G401.6 (cell line): Measurements from ENCODE around the gene RAI1.
A peak's percentile ranks its signal among the peaks of the same experiment; 100 is the strongest.

Experiments used
- FAIRE-seq: peaks from 2 replicates; lab custom pipeline; 2012; peaks lifted over from hg19 to GRCh38; lab: Jason Lieb, UNC

RAI1 gene

DNA sequence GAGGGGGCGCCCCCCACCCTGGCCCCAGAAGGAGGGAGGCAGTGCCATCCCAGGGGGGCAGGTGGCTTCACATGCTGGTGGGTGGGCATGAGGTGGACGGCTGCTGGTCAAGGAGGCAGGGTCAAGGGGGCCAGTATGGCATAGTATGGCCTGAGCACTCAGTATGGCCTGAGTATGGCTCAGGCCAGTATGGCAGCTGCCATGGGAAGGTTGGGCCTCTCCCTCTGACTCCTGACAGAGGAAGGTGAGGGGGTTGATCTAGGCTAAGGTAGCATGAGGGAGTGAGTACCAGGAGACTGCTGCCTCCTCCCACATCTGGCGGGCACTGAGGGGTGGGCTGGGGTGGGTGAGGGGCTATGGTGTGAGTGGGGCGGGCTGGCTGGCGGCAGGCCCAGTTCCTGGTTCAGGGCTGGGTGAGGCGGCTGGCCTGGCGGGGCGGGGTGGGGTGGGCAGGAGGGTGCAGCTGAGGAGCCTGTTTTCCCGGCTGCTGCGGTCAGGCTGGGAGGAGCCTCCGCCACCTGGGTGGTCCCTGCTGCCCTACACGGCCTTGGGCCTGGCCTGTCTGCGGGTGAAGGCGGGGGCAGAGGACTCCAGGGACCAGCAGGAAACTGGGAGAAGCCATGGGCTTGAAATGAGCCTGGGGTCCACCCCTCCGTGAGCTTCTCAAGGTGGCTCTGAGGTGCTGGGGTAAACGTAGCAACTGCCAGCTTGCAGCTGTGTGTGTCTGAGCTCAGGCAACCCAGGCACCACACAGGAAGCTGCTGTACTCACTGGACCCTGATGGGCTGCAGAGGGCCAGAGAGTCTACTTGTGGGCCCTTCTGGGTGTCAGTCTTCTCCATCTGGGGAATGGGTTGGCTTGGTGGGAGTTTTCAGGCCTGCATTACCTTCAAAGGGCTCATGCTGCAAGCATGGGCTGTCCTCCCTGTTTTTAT lies 57.0 kb downstream of the RAI1 start:
- FAIRE-seq: no peak

DNA sequence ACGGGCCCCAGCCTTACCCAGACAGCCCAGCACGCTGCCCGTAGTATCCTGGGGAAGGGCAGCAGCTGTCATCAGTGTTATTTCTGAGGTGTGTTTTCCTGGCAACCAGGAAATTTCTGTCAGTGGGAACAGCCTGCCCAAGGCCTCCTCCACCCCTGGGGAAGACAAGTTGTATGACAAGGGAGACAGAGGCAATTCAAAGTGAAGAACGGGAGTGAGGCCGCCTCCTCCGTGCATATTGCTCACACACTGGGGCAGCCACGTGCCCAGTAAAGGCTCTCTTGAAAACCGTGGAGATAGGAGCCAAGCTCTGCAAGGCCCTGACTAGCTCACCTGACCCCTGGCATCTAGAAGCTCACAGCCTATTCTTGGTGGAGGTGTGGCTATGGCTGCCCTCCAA lies 57.6 kb downstream of the RAI1 start:
- no peak for FAIRE-seq

DNA sequence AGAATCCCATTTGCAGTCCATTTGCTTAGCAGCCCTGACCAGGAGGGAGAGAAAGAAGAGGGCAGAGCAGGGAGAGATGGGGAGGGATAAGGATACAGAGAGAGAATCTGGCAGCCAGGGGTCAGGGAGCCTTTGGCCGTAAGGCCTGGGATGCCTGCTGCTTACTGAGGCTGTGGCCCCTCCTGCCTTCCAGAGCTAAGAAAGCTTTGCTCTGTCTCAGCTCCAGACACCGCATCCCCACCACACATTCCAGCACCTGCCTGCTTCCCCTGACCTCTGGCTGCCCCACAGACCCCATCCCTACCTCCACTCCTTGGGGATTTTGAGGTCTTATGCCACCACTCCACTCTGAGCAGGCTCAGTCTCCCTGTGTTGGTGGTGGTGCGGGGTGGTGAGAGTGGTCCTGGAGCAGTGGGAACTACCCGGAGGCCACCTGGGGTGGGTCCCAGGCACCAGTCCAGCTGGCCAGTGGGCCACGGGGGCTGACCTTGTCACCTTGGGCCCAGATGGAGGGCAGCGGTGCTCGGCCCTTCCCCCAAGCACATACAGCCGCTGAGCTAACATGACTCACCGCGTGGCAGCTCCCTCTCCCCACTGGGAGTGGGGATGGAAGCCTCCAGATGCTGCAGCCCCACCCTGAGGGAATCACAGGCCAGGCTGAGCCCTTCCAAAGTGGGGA lies 58.3 kb downstream of the RAI1 start:
- FAIRE-seq: no peak

DNA sequence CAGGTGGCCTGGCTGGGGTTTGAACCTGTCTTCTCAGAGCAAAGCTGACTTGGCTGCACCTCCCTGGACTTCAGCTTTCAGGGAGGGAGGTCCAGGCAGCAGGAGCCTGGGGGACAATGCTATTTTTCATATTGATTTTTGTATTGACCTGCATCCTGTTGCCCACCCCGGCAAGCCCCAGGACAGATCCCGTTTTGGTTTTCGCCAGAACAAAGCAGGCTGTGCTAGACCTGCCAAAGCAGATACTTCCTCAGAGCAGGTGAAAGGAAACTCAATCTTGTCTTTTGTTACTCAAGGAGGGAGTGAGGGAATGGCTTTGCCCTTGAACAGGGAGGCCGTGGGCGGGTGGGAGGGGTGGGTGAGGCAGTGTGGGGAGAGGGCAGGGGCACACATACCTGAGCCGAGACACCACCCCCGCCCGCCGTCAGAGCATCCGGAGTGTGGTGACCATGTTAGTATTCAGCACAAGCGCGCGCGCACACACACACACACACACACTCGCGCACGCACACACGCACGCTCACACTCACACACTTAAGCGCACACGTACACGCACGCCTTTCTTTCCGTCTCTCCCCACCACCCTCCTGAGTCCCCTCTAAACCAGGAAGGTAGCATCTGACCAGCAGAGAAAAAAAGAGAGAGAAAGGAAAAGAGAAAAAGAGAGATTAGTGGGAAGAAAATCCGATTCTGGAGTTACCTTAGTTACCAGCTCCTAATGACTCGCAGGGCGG lies 59.5 kb downstream of the RAI1 start:
- FAIRE-seq: no peak

DNA sequence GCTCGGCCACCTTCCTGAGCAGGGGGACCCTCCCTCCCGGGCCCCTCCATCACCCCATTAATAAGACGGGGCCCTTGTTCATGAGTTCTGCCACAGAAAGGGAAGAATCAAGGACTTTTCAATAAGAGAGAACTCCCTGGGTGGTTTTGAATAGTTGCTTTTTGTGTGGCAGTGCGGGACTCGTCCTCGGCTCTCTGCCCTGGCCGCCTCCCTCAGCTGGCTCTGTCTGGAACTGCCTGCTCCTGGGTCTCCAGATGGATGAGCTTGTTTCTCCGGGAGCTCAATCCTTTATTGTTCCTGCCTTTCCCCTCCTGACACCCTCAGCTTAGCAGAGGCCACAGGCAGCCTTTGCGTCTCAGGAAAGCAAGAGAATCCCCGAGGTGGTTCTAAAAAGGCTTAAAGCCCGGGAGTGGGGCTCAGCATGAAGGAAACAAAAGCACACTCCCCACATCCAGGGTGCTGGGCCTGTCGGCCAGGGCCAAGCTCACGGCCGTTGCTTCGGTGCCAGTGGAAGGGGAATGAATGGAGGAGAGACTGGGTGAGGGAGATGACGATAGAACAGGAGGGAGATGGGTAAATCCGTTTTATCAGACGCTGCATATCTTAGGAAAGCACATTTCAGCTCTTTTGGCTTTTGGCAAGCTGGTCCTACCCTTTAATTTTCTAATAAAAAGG lies 60.2 kb downstream of the RAI1 start:
- no peak for FAIRE-seq

DNA sequence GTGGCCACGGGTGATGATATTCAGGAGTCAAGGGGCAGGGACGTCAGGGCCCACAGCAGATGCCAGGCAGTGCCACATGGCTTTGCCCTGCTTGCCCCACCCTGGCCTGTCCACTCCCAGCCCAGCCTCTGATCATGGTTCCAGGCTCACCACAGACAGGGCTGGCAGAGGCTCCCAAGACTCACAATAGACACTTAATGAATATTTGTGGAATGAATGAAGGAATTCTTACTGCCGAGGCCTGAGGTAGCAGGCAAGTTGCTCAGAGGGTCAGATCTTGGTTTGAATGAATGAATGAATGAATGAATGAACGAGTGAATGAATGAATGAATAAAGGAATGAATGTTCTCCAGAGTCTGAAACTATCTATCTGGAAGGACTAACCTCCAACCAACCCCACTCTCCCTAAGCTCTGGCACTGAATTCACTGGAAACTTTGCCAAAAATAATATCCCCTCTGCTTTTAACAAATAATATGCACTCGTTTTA lies 60.9 kb downstream of the RAI1 start:
- no peak for FAIRE-seq

DNA sequence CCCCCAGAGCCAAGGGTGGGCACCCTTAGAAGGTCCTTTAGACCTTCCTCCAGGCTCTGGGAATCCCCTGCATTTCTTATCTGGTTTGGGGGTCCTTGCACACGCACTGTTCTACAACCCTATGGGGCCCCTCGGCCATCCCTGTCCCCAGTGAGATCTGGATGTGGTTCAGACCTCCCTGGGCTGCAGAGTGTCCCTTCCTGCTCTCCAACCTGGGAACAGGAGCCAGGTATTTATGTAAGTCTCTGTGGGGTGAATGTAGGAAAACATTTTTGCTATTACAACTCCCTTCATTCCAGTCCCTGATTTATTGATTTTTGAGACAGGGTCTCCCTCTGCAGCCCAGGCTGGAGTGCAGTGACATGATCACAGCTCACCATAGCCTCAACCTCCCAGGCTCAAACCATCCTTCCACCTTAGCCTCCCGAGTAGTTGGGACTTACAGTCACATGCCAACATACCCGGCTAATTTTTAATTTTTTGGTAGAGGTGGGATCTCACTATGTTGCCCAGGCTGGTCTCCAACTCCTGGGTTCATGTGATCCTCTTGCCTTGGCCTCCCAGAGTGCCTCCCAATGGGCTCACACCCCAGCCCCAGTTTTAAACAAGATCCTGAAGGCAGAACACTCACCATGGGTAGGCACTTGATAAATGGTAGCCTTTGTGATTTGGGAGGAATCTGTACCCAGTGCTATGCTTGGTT lies 61.6 kb downstream of the RAI1 start:
- no peak for FAIRE-seq

DNA sequence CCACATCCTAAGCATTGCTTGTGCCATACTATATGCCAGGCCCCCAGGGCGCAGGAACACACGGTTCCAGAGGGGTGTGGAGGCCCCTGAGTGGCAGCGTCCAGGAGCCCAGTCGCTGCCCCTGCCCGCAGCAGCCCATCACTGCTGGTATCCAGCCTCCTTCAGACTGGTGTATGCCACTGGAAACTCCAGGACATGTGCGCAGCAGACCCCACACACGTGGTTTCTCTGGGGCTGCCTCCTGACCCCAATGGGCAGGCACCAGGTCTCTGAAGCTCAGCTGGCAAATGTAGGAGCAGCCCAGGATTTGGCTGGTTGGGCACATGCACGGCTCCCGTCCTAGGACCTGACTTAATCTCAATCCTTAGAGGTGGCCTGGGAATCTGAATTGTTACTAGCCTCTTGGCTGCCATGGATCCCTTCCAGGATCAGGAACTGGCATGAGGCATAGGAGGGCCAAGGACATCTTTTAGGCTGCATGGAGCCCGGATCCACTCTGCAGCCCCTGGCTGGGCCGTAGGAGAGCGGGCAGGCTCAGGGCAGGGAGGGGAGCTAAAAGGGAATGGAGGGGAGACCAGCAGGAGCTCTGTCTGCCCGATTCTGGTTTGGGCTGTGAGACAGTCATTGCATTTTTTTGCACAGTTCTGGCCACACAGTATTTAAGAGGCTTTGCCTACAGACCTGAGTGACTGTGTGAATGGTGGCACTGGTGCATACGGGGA lies 62.3 kb downstream of the RAI1 start:
- FAIRE-seq: no peak

DNA sequence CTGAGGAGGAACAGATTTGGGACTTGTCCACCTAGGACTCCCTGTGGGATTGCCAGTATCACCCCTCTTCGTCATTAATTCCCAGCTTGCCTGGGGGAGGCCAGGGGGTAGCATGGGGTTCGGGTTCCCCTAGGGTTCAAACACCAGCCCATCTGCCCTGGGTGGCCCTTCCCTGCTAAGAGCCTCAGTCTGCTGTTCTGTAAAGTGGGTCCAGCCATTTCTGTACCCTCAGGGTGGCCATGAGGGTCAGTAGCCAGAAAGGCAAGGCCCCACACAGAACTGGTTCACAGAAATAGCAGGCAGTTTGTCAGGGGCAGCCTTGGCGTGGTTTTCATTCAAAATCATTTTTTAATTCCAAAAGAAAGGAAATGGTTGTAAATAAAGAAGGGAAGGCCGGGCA lies 62.9 kb downstream of the RAI1 start:
- no peak for FAIRE-seq

DNA sequence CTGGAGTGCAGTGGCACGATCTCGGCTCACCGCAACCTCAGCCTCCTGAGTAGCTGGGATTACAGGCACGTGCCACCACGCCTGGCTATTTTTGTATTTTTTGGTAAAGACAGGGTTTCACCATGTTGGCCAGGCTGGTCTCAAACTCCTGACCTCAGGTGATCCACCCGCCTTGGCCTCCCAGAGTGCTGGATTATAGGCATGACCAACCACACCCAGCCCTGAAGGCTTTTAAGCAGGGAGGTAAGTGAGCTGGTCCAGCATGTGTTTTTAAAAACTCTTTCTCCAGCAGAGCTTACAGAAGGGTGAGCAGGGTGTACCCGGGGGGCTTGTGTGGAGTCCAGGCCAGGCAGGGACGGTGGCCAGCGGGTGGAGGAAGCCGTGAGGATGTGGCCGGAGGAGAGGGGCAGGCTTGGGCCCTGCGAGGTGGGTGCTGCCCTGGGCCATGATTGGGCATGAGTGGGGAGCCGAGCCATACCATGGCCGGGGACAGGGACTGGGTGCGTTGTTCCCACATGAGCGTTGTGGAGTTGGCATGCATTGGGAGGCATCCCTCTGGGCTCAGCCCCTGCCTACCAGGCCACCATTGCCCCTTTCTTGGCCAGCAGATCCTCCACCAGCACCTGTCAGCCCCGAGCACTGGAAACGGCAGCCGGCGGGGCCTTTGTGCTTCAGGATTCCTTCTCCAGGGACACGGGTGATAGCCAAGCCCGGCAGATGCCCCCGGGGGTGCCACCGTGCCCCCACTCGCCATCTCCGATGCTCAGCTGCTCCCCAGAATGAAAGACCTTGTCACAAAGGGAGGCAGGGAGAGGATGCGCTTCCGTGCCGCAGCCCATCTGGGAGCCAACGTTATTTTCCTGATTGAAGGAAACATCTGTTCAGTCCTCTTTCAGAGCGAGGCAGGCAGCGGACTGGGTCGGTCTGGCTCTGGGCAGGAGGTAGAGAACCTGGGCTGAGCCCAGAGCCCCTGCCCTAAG lies 64.5 kb downstream of the RAI1 start:
- FAIRE-seq: no peak

DNA sequence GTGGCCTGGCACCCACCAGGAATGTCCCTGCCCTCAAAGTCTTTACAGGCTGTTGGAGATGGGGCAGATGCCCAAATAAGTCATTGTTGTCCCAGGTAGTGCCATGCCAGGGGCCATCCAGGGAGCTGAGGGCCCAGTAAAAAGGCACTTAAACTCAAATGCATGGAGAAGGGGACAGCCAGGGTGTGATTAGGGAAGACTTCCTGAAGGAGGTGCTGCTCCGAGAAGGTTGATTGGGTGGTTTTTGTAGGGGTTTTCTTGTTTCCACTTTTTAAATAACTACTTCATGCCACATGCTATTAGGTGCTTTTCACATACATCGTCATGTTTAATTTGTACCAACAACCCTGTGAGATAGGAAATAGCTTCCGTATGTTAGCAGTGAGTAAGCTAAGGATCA lies 66.9 kb downstream of the RAI1 start:
- no peak for FAIRE-seq

DNA sequence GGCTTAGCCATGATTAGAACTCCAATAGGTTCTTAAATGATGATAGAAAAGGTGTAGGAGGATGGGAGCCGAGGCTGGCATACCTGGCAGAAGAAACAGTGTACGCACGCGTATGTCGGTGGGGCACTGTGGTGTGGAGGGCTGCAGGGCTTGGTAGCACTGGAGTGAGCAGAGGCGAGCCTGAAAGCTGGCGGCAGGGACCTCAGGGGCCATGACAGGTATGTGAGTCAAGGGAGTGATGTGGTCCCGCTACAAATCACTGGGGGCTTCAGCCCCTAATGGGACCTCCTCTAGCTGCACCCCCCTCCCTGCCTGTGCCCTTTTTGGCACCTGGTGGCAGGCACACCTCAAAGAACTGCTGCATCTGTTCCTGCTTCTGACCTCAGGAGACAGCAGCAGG lies 67.3 kb downstream of the RAI1 start:
- no peak for FAIRE-seq

DNA sequence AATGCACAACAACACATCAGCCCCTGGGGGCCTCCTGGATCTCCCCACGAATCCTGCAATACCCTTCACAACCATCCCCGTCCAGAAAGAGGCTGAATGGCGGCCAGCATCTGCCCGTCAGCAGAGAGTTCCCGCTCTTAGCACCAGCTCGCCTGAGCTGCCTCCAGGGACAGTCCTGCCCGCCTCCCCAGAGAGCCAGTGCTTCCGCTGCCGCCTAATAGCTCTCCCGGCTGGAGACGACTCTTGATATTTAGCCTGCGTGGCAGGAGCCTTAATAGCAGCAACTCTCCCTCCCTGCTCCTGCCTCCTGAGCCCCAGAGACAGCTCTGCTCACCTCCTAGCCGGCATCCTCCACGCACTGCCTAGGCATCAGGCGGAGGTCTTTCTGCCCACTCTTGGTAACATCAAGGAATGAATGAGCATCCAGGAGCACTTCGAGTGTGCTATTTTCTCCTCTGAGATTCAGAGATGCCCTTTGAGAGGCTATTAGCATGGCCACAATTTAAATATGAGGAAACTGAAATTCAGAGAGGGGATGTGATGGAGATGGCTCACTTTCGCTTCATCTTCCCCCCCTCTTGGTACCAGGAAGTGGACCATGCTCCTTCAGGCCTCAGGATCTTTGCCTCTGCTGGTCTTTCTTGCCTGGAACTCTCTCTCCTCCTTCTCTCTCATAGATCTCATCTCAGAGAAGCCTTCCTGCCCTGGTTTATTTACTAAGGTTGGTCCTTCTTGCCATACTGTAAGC lies 67.9 kb downstream of the RAI1 start:
- FAIRE-seq: no peak

DNA sequence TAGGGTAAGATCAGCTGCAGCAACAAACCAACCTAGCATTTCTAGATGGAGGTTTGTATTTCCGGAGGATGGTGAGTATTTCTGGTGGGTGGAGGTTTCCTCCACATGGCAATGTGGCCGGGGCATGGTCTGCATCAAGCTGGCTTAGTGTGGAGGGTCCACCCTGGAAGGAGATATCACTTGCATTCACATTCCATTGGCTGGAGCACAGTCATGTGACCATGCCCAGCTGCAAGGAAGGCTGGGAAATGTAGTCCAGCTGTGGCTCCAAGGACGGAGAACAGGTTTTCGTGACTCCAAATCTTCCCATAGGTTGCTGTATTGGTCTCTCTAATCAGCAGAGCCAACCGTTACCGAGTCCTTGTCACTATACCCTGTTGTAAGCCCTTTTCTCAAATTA lies 68.7 kb downstream of the RAI1 start:
- peak; percentile 94 for FAIRE-seq

DNA sequence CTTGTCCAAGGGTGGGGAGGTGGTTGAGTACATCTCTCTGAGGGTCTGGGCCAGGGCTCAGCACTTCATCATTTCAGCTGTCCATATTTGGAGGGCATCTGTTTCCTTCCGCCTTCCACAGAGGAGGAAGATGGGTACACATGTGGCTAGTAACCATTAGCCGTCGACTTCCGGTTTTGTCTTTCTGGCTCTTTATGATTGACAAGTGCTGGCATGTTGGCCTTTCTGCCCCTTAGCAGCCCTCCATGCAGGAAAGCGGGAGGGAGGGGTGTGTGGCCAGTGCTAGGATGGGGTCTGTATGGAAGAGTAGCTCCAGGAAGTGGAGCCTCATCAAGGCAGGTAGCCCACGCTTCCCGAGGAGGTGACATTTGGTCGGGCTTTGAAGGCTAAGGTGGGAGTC lies 69.6 kb downstream of the RAI1 start:
- FAIRE-seq: no peak

DNA sequence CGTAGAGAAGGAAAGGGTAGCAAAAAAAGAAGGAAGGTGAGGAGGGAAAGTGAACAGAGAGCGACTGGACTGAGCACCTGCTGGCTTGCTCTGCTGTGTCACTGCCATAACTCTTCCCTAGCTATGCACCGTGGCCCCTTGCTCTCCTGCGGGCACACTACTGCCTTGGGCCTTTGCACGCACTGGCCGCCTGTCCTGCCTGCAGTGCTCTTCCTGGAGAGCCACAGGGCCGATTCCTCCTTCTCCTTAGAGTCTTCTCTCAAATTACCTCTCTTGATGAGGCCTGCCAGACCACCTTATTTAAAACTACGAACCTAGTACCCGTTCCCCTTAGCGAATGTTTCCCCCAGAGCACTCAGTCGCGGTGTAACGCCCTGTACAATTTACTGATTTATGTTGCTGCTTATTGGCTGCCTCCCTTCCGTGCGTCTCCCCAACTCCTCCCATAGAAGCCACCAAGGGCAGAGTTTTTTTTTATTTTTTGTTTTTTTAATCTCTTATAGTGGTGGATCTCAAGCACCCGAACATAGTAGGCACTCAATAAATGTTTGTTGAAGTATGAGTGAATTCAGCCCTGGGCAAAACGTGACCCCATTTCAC lies 70.3 kb downstream of the RAI1 start:
- no peak for FAIRE-seq

DNA sequence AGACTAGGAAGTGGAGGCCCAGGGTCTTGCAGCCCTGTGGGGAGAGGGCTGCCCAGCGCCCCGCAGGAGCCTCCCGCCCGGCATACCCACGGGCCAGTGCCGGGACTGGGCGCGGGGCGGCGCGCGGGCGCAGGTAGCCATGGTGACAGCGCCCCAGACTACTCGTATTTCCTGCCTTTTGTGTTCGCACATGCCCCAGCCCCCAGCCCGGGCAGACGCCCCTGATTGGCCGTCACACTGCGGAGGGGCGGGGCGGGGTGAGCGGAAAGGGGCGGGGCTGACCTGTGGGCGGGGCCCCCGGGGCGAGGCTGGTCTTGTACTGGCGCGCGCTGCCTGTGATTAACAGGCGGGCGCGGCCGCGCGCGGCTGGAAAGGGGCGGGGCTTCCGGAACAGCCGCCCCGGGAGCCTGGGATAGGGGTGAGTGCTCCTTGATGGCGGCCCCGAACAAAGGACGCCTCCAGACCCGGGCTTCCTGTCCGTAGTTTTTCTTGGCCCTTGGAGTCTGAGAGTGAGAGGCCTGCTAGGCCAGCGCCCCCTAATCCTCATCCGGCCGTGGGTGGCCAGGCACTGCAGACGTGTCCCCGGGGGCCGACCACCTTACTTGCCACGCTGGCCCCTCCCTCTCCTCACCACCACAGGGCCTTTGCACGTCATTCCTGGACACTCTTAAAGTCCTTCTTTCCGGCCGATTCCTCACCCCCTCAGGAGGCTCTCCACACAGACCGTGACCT lies 71.0 kb downstream of the RAI1 start:
- FAIRE-seq: no peak

DNA sequence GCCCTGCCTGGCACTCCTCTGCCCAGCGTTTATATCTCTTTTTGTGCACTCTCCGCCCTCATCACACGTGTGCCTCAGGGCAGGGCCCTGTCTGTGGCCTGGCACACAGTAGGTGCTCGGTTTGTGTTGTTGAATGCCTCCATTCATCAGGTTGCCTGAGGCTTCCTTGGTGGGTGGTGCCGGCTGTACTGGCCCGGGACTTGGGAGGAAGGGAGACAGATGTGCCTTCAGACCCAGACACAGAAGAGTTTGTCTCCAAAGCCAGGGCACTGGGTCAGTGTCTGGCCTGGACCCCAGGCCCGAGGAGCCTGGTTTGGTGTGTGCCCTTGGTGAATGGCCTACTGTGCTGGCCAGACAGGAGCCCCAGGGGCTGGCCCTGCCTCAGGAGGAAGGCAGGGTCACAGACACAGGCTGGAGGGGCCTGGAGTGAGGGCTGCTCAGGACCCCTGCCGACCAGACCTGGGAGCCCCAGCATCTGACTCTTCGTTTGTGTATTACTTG lies 71.6 kb downstream of the RAI1 start:
- FAIRE-seq: no peak
